ENCODE data around the gene LMTK2.

Gene LMTK2

DNA sequence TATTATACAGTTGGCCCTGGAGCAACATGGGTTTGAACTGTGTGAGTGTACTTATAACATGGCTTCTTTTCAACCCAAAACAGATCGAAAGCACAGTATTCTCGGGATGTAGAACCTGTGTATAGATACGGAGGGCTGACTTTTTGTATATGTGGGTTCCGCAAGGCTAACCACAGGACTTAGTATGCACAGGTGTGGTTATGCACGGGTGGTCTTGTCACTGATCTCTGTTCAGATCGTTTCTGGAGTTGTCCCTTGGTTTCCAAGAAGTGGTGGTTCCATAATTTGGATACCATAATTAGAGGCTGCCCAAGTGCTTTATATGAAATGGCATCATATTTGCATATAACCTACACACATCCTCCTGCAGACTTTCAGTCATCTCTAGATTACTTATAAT lies 93.7 kb downstream of the LMTK2 start:
- Histone ChIP-seq H4K20me1 (ENCODE audit: low read depth, low read length) (peaks cover 40% of the 10 kb centered on the region), H3K4me2 (ENCODE audit: low read depth, low read length, poor library complexity, severe bottlenecking) (peak overlapping the region; percentile 38), H3K27ac (ENCODE audit: low read depth, low read length) (no peak overlapping the region), H3K9me2 (replicated peaks; ENCODE audit: insufficient read depth, low read length) (no peaks in the 10 kb centered on the region), H3K27me3 (ENCODE audit: low read length) (no peaks in the 10 kb centered on the region), H3K79me2 (ENCODE audit: insufficient read depth, low read length) (no peaks in the 10 kb centered on the region), H3K9me3 (ENCODE audit: insufficient read depth, low read length) (no peaks in the 10 kb centered on the region), H3K4me3 (ENCODE audit: insufficient read depth, low read length, poor library complexity, severe bottlenecking) (peak overlapping the region; percentile 1), H2AFZ (ENCODE audit: low read depth, low read length, severe bottlenecking) (no peak overlapping the region), H3K36me3 (ENCODE audit: low read length) (no peaks in the 10 kb centered on the region), H3K9ac (ENCODE audit: low read length) (no peak overlapping the region), H3F3A (ENCODE audit: insufficient read depth) (peaks cover 27% of the 10 kb centered on the region)
- TF ChIP-seq EZH2phosphoT487 (conservative IDR thresholded peaks at IDR 0.05; ENCODE audit: low read length) (peak; percentile 97), CTCF (IDR thresholded peaks at IDR 0.05; ENCODE audit: insufficient read depth, low read length, poor library complexity, severe bottlenecking) (no peak)

GRCh38 chr7:98202367-98203195 lies 95.9 kb downstream of the LMTK2 start:
- Histone ChIP-seq H3K27ac (ENCODE audit: low read depth, low read length) (no peak overlapping the region), H3K4me3 (ENCODE audit: insufficient read depth, low read length, poor library complexity, severe bottlenecking) (no peak overlapping the region), H3K9ac (ENCODE audit: low read length) (no peak overlapping the region), H3K27me3 (ENCODE audit: low read length) (no peaks in the 10 kb centered on the region), H4K20me1 (ENCODE audit: low read depth, low read length) (peaks cover 38% of the 10 kb centered on the region), H3K9me2 (replicated peaks; ENCODE audit: insufficient read depth, low read length) (no peaks in the 10 kb centered on the region), H3K36me3 (ENCODE audit: low read length) (no peaks in the 10 kb centered on the region), H2AFZ (ENCODE audit: low read depth, low read length, severe bottlenecking) (no peak overlapping the region), H3K79me2 (ENCODE audit: insufficient read depth, low read length) (no peaks in the 10 kb centered on the region), H3K9me3 (ENCODE audit: insufficient read depth, low read length) (no peaks in the 10 kb centered on the region), H3F3A (ENCODE audit: insufficient read depth) (peaks cover 27% of the 10 kb centered on the region), H3K4me2 (ENCODE audit: low read depth, low read length, poor library complexity, severe bottlenecking) (peak overlapping the region; percentile 42)
- TF ChIP-seq CTCF (IDR thresholded peaks at IDR 0.05; ENCODE audit: insufficient read depth, low read length, poor library complexity, severe bottlenecking) = no peak
- TF ChIP-seq EZH2phosphoT487 (conservative IDR thresholded peaks at IDR 0.05; ENCODE audit: low read length) = 0 out of 2 replicates have a peak, but pooled peaks have one; percentile 9

DNA sequence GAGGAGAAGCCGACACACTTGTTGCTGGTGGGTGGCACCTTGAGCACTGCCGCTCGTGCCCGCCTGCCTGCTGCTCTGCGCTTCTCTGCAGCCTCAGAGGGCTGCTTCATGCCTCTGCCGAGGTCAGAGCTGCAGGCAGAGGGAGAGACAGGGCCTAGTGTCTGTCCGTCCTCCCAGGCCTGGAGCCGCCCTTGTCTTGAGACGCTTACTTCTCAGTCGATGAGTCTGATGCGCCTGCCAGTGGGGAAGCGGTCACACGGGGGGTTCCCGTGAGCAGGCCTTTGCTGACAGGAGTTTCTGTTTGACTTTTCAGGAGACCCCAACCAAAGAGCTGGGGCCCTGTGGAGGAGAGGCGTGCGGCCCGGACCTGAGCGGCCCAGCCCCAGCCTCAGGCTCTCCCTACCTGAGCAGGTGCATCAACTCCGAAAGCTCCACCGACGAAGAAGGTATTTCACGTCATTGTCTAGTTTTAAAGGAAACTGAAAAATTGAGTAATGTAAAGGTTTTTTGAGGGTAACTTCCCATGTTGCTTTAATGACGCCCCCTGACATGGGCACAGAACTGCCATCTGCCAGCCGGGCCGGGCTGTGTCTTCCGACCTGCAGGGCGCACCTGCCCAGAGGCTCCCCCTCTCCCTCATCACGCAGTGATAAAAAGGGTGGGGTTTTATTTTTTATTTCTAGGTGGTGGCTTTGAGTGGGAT lies 96.8 kb downstream of the LMTK2 start:
- H4K20me1 ChIP-seq (ENCODE audit: low read depth, low read length) = peaks cover 38% of the 10 kb centered on the region
- H3K27me3 ChIP-seq (ENCODE audit: low read length) = no peaks in the 10 kb centered on the region
- no peaks in the 10 kb centered on the region for H3K79me2 ChIP-seq (ENCODE audit: insufficient read depth, low read length)
- H3K36me3 ChIP-seq (ENCODE audit: low read length) = no peaks in the 10 kb centered on the region
- H3K9ac ChIP-seq (ENCODE audit: low read length) = no peak overlapping the region
- H3K9me3 ChIP-seq (ENCODE audit: insufficient read depth, low read length) = no peaks in the 10 kb centered on the region
- TF ChIP-seq CTCF (IDR thresholded peaks at IDR 0.05; ENCODE audit: insufficient read depth, low read length, poor library complexity, severe bottlenecking) (no peak), EZH2phosphoT487 (conservative IDR thresholded peaks at IDR 0.05; ENCODE audit: low read length) (no peak)
- no peak overlapping the region for H3K4me3 ChIP-seq (ENCODE audit: insufficient read depth, low read length, poor library complexity, severe bottlenecking)
- H2AFZ ChIP-seq (ENCODE audit: low read depth, low read length, severe bottlenecking) = no peak overlapping the region
- no peak overlapping the region for H3K27ac ChIP-seq (ENCODE audit: low read depth, low read length)
- no peak overlapping the region for H3K4me2 ChIP-seq (ENCODE audit: low read depth, low read length, poor library complexity, severe bottlenecking)
- no peaks in the 10 kb centered on the region for H3K9me2 ChIP-seq (replicated peaks; ENCODE audit: insufficient read depth, low read length)
- peaks cover 32% of the 10 kb centered on the region for H3F3A ChIP-seq (ENCODE audit: insufficient read depth)

Data from SU-DHL-6 (cell line).